K562 (cell line): ENCODE measurements around the gene CGNL1. TPM values are rescaled to one million over a fixed set of nuclear protein-coding genes. Genes with fewer than 3 reads are reported as not detected.

Source experiments
- BRF1 ChIP-seq: IDR thresholded peaks from 3 replicates; pipeline ENCODE4 v1.6.1; 2011; ENCODE audit warnings: borderline replicate concordance, mild to moderate bottlenecking; ENCODE audit not compliant: insufficient read length; ENCODE audit errors: extremely low read depth
- FOXK2 ChIP-seq, 2 experiments: fragments of 450-650 bp; IDR thresholded peaks in 1 of 2; conservative IDR thresholded peaks in 1 of 2; 2 replicates each; pipeline ENCODE4 v1.6.1; 2016; ENCODE audit warnings: low read depth in 2 of 2, mild to moderate bottlenecking in 1 of 2
- JUND ChIP-seq, 2 experiments: IDR thresholded peaks; 2 replicates in 1 of 2; 3 replicates in 1 of 2; pipeline ENCODE4 v1.6.1; 2011; ENCODE audit warnings: borderline replicate concordance in 2 of 2, low read depth in 2 of 2, low read length in 2 of 2, improper control_type of control experiment in 1 of 2, missing biosample characterization in 1 of 2, missing genetic modification characterization in 1 of 2, missing genetic modification reagents in 1 of 2
- KLF13 ChIP-seq: fragments of 450-650 bp; IDR thresholded peaks from 2 replicates; pipeline ENCODE4 v1.6.1; 2016; ENCODE audit warnings: missing genetic modification characterization, low read depth, mild to moderate bottlenecking, missing compliant biosample characterization, moderate library complexity, borderline replicate concordance
- MCM7 ChIP-seq, 2 experiments: fragments of 450-650 bp; IDR thresholded peaks; 2 replicates each; pipeline ENCODE4 v1.6.1; 2016 to 2018
- RAD51 ChIP-seq: fragments of 450-650 bp; IDR thresholded peaks from 2 replicates; pipeline ENCODE4 v1.7.1; 2016; ENCODE audit warnings: low read depth, mild to moderate bottlenecking, borderline replicate concordance
- TAF1 ChIP-seq: IDR thresholded peaks from 2 replicates; pipeline ENCODE4 v1.6.1; 2011; ENCODE audit warnings: mild to moderate bottlenecking, low read length, moderate library complexity; ENCODE audit not compliant: insufficient read depth, control insufficient read depth, severe bottlenecking; ENCODE audit errors: extremely low read depth
- TBL1XR1 ChIP-seq, 2 experiments: IDR thresholded peaks; 2 replicates each; pipeline ENCODE4 v1.6.1; 2012; ENCODE audit warnings: improper control_type of control experiment in 2 of 2, low read length in 2 of 2, mild to moderate bottlenecking in 1 of 2
- THRAP3 ChIP-seq: fragments of 450-650 bp; IDR thresholded peaks from 2 replicates; pipeline ENCODE4 v1.6.1; 2016; ENCODE audit warnings: mild to moderate bottlenecking, inconsistent platforms, borderline replicate concordance
- ZNF134 ChIP-seq: fragments of 250-450 bp; sonication (Bioruptor Pico); conservative IDR thresholded peaks from 2 replicates; pipeline ENCODE4 v1.4.0; 2020
- ZNF280A ChIP-seq: fragments of 450-650 bp; IDR thresholded peaks from 2 replicates; pipeline ENCODE4 v1.6.1; 2018; ENCODE audit warnings: mild to moderate bottlenecking, low read depth; ENCODE audit not compliant: partially characterized antibody
- ZNF407 ChIP-seq: fragments of 450-650 bp; IDR thresholded peaks from 2 replicates; pipeline ENCODE4 v1.6.1; 2016; ENCODE audit warnings: low read depth
- ZNF707 ChIP-seq: fragments of 250-450 bp; sonication (Bioruptor Pico); conservative IDR thresholded peaks from 2 replicates; pipeline ENCODE4 v1.8.0; 2022; ENCODE audit warnings: inconsistent platforms, mild to moderate bottlenecking, moderate library complexity
- ZNF766 ChIP-seq: fragments of 200-800 bp; sonication (Bioruptor generic); conservative IDR thresholded peaks from 2 replicates; pipeline ENCODE4 v1.6.1; 2016; ENCODE audit warnings: missing genetic modification characterization, missing compliant biosample characterization
- polyA plus RNA-seq, 8 experiments: library from polyadenylated mRNA; depleted of rRNA in 4 of 8; stranded (reverse) in 5 of 8; unstranded in 3 of 8; fragments of >200 nt; fragmentation: Nextera tagmentation in 2 of 8; fragmentation: Illumina TruSeq in 1 of 8; extraction: Ambion mirVana in 2 of 8; extraction: Trizol in 1 of 8; gene quantifications; 2 replicates each; pipeline versions ENCODE4 v1.2.1 to v1.2.3, GENCODE V29; 2011 to 2014; ENCODE audit warnings: inconsistent platforms in 1 of 8, missing spikeins in 1 of 8
- total RNA-seq, 7 experiments: library from RNA; depleted of rRNA in 6 of 7; stranded (reverse); fragments of >200 nt in 6 of 7; fragmentation: Illumina TruSeq in 2 of 7; extraction: Trizol in 2 of 7; gene quantifications; 2 replicates each; pipeline versions ENCODE4 v1.2.1 to v1.2.3, GENCODE V29; 2011 to 2021; ENCODE audit warnings: low replicate concordance in 1 of 7
- TF ChIP-seq, protein P1 (sequence below): fragments of 250-450 bp; sonication (Bioruptor Pico); IDR thresholded peaks from 2 replicates; pipeline ENCODE4 v1.6.1; 2021; ENCODE audit warnings: mild to moderate bottlenecking

The CGNL1 gene
- total and polyA plus RNA-seq, 9 of the 15 experiments (the other 6 are each of a cell fraction or from before 2014, with no cell fraction given), result 0.01 to 0.07 TPM; not detected in 7

DNA sequence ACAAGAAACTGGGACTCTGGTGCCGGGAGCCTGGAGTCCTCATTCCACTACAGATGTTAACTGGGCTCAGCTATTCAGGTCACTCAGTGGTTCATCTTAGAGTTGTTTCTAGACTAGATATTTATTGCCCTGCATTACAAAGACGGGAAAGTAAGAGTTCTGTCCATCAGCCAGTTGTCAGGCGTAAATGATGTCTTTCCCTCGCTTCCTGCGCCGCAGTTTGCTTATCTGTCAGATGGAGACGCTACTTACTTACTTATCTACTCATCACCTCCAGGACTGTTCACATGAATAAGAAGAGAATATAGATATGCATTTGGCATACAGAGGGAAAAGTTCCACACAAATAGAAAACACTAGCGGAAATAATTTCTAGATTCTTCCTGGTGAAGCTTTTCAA lies 47.8 kb upstream of the CGNL1 start (continued):
- TF ChIP-seq ZNF407 (no peak), MCM7 (IDR thresholded peaks at IDR 0.05) (no peak), RAD51 (no peak), FOXK2 (conservative IDR thresholded peaks at IDR 0.05 in 1 of 2, IDR thresholded peaks at IDR 0.05 in 1 of 2; ENCODE audit: low read depth in 2 of 2) (no peak), ZNF707 (no peak), KLF13 (tag) (no peak), BRF1 (no peak), TBL1XR1 (IDR thresholded peaks at IDR 0.05; ENCODE audit: low read length in 2 of 2) (peak in 1 of 2 experiments; percentile 60; a peak in 1 of 4 replicates), ZNF134 (CRISPR knock-in tag) (no peak), TAF1 (no peak), THRAP3 (no peak), ZNF280A (no peak), ZNF766 (CRISPR knock-in tag) (peak; percentile 52; the same call in 1 of the 2 replicates), JUND (IDR thresholded peaks at IDR 0.05; ENCODE audit: borderline replicate concordance, low read depth, low read length) (peak; percentile 63), JUND (tag; IDR thresholded peaks at IDR 0.05; ENCODE audit: borderline replicate concordance, low read depth, low read length) (peak; percentile 62; the same call in 1 of the 3 replicates)
- TF ChIP-seq, protein P1, sequence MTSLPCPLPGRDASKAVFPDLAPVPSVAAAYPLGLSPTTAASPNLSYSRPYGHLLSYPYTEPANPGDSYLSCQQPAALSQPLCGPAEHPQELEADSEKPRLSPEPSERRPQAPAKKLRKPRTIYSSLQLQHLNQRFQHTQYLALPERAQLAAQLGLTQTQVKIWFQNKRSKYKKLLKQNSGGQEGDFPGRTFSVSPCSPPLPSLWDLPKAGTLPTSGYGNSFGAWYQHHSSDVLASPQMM (CRISPR knock-in tag), result no peak
